Limb (tissue), 2 donors: ENCODE measurements around the gene TMEM161A.
"Not testable (repeated sequence)": the region's sequence is repeated elsewhere in the genome, so short reads cannot be mapped to it uniquely, and the experiment has no call there.

Experiments used
- DNase-seq, 2 donors: peaks; one replicate each; pipeline ENCODE4 v3.0.0-alpha.2; 2016; ENCODE audit errors: extremely low spot score in 2 of 2

Gene TMEM161A

GRCh38 chr19:19122902-19123301 lies 15.4 kb downstream of the TMEM161A start:
- DNase-seq: no peak

GRCh38 chr19:19121371-19121770 lies 16.9 kb downstream of the TMEM161A start:
- DNase-seq: no peak

- peak; percentile 24 to 88 for DNase-seq
These were observed 17.7 kb downstream of the TMEM161A start for GRCh38 chr19:19120308-19121231.

GRCh38 chr19:19119325-19120237 lies 18.7 kb downstream of the TMEM161A start:
- DNase-seq: no peak

GRCh38 chr19:19115954-19116353 lies 22.3 kb downstream of the TMEM161A start:
- no peak for DNase-seq

GRCh38 chr19:19113040-19113626 lies 25.1 kb downstream of the TMEM161A start:
- DNase-seq: no peak

- DNase-seq: no peak
These were observed 26.2 kb downstream of the TMEM161A start for GRCh38 chr19:19111967-19112580.

GRCh38 chr19:19111136-19111835 lies 27.0 kb downstream of the TMEM161A start:
- no peak for DNase-seq

- peak in 1 of 2 donors; percentile 65 for DNase-seq
These were observed 27.7 kb downstream of the TMEM161A start for GRCh38 chr19:19110410-19111135.

GRCh38 chr19:19109601-19110000 lies 28.7 kb downstream of the TMEM161A start:
- DNase-seq: no peak

GRCh38 chr19:19107654-19108053 lies 30.6 kb downstream of the TMEM161A start:
- no peak for DNase-seq

- DNase-seq: not testable (repeated sequence)
These were observed 31.3 kb downstream of the TMEM161A start for GRCh38 chr19:19106938-19107337.

GRCh38 chr19:19106056-19106551 lies 32.2 kb downstream of the TMEM161A start:
- DNase-seq: peak in 1 of 2 donors; percentile 63

GRCh38 chr19:19105365-19106055 lies 32.8 kb downstream of the TMEM161A start:
- peak; percentile 73 to 87 for DNase-seq

- DNase-seq: no peak
These were observed 35.1 kb downstream of the TMEM161A start for GRCh38 chr19:19103167-19103566.

GRCh38 chr19:19102566-19102965 lies 35.7 kb downstream of the TMEM161A start:
- DNase-seq: not testable (repeated sequence)

- no peak for DNase-seq
These were observed 36.7 kb downstream of the TMEM161A start for GRCh38 chr19:19101540-19101939.

- DNase-seq: no peak
These were observed 39.3 kb downstream of the TMEM161A start for GRCh38 chr19:19098703-19099632.
